Right lobe of liver (tissue), 6 donors: Measurements from ENCODE around the gene CREB3. TPM values are rescaled to one million over a fixed set of nuclear protein-coding genes. Genes with fewer than 3 reads are reported as not detected.
A peak's percentile ranks its signal among the peaks of the same experiment; 100 is the strongest.

ENCODE experiments used
- ATAC-seq, 4 donors: fragments of 200-7000 bp; cut with Tn5 transposase; one replicate each; pipeline ENCODE4 v1.9.1; 2020; ENCODE audit warnings: mild to moderate bottlenecking in 4 of 4, moderate library complexity in 4 of 4
- DNase-seq, 3 donors: peaks; one replicate each; pipeline ENCODE4 v3.0.0-alpha.2; 2020
- H3K27ac ChIP-seq, 3 donors: fragments of 200-600 bp; one replicate each; pipeline ENCODE4 v1.8.0; 2022
- H3K27me3 ChIP-seq, 2 donors: fragments of 200-600 bp; one replicate each; pipeline ENCODE4 v1.8.0; 2022
- H3K36me3 ChIP-seq, 4 donors: fragments of 200-600 bp; sonication (generic) in 1 of 4; one replicate each; pipeline versions ENCODE4 v1.5.1 to v1.8.0; 2017 to 2022; ENCODE audit warnings: control low read depth in 1 of 4
- H3K4me1 ChIP-seq, 4 donors: fragments of 200-600 bp; sonication (generic) in 1 of 4; one replicate each; pipeline versions ENCODE4 v1.5.1 to v1.8.0; 2017 to 2022; ENCODE audit warnings: control low read depth in 1 of 4
- H3K4me3 ChIP-seq, 3 donors: fragments of 200-600 bp; one replicate each; pipeline ENCODE4 v1.8.0; 2022
- H3K9me3 ChIP-seq, 4 donors: fragments of 200-600 bp; sonication (generic) in 1 of 4; one replicate each; pipeline versions ENCODE4 v1.5.1 to v1.8.0; 2017 to 2022; ENCODE audit warnings: control low read depth in 1 of 4
- POLR2A ChIP-seq: fragments of 450-650 bp; IDR thresholded peaks from one replicate; pipeline ENCODE4 v1.6.1; 2017; ENCODE audit warnings: antibody characterized with exemption, mild to moderate bottlenecking
- WGBS: methylation state at CpG from one replicate; pipeline ENCODE4 v1.1.6; 2018; ENCODE audit warnings: low coverage, low lambda C conversion rate; ENCODE audit not compliant: insufficient coverage; ENCODE audit errors: missing lambda C conversion rate; 5-methylcytosine and 5-hydroxymethylcytosine counted together
- intact Hi-C, 2 donors: fragments of 100-400 bp; cut with DNase I; formaldehyde crosslinking; loops; one replicate each; pipeline versions ENCODE4 v1.11.2 to v1.14.1; 2022
- total RNA-seq, 6 experiments: library from RNA; depleted of rRNA in 2 of 6; stranded (reverse); fragments of >200 nt in 2 of 6; fragmentation: NEBNext Ultra II Directional in 3 of 6; extraction: Animal tissue kit (Norgen Biotek cat#: 25700) in 3 of 6; gene quantifications; one replicate each; pipeline versions ENCODE4 v1.1.0 to v1.2.4, GENCODE V29; 2016 to 2023
- TF ChIP-seq, protein P1 (sequence below), 4 donors: fragments of 200-600 bp in 3 of 4; fragments of 450-650 bp in 1 of 4; IDR thresholded peaks; one replicate each; pipeline versions ENCODE4 v1.5.1 to v1.8.0; 2016 to 2022; ENCODE audit warnings: antibody characterized with exemption in 4 of 4, mild to moderate bottlenecking in 2 of 4
- donor health status: DM: no; HTN: yes; CAD: no.
- donor health status: DM: no; HTN: no; CAD: no.
- donor health status: DM: no; HTN: no; CAD: no.
- donor health status: DM: no; HTN: yes; CAD: no.
- donor health status: DM: no; HTN: yes; CAD: no.

The CREB3 gene
- total RNA-seq, 6 experiments from 2014 or later, result 12.1 to 35.2 (median 17.8) TPM

DNA sequence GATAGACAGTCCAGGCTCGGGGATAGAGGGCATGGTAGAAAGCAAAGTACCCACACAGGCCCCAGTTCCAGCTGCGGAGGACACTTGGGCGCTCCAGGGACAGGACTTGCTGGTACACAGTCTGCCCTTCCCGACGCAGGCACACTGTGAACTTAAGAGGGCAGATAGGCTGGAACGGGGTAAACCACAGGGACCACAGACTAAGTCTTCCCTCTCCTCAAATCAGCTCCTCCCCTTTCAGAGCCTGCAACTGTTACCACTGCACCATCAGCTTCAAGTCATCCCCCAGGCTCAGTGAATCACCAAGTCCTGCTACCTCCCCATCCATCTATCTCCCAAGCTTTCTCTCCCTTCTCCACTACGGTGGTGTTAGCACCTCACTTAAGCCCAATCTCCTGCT is 9.3 kb downstream of the CREB3 start:
- Histone ChIP-seq H3K9me3 (no peaks in the 10 kb centered on the region), H3K27ac (no peak overlapping the region), H3K27me3 (no peaks in the 10 kb centered on the region), H3K36me3 (peaks cover 8 to 75% (median 39%) of the 10 kb centered on the region in 4 donors), H3K4me3 (no peak overlapping the region), H3K4me1 (peaks cover 0 to 17% (median 5%) of the 10 kb centered on the region in 4 donors)
- ATAC-seq (no peak), DNase-seq (peak in 1 of 3 donors; percentile 44)
- WGBS, result 30% methylated on average over 4 of the region's 7 CpGs
- TF ChIP-seq POLR2A, result no peak
- TF ChIP-seq, protein P1, sequence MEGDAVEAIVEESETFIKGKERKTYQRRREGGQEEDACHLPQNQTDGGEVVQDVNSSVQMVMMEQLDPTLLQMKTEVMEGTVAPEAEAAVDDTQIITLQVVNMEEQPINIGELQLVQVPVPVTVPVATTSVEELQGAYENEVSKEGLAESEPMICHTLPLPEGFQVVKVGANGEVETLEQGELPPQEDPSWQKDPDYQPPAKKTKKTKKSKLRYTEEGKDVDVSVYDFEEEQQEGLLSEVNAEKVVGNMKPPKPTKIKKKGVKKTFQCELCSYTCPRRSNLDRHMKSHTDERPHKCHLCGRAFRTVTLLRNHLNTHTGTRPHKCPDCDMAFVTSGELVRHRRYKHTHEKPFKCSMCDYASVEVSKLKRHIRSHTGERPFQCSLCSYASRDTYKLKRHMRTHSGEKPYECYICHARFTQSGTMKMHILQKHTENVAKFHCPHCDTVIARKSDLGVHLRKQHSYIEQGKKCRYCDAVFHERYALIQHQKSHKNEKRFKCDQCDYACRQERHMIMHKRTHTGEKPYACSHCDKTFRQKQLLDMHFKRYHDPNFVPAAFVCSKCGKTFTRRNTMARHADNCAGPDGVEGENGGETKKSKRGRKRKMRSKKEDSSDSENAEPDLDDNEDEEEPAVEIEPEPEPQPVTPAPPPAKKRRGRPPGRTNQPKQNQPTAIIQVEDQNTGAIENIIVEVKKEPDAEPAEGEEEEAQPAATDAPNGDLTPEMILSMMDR (IDR thresholded peaks at IDR 0.05), result no peak
- intact Hi-C loops, result no loop called here

DNA sequence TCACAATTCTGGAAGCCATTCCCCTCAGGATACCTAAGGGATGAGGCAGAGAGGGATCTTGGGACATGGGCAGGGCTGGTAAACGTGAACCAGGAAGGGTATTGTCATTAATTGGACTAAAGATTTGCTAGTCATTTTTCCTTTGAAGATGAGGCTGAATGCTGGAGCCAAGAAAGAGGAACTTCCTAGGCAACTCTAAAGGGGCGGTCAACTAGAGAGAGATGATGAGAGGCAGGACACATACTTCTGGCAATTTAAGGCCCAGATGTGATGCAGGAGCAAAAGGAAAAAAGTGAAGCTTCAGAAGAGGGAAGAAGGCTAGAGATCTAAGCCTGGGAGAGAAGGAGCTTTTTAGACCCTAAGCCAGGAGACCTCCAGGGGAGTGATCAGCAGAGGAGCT is 11.0 kb downstream of the CREB3 start:
- H3K4me3 ChIP-seq, result no peak overlapping the region
- DNase-seq (peak in 1 of 3 donors; percentile 10), ATAC-seq (no peak)
- H3K27ac ChIP-seq, result no peak overlapping the region
- intact Hi-C loops, result no loop called here
- TF ChIP-seq POLR2A, result no peak
- TF ChIP-seq, protein P1 (IDR thresholded peaks at IDR 0.05), result no peak
- peaks cover 0 to 27% (median 10%) of the 10 kb centered on the region in 4 donors for H3K4me1 ChIP-seq
- WGBS, result 62% methylated on average over 2 of the region's 2 CpGs
- H3K27me3 ChIP-seq, result no peaks in the 10 kb centered on the region
- no peaks in the 10 kb centered on the region for H3K9me3 ChIP-seq
- H3K36me3 ChIP-seq, result peaks cover 8 to 58% (median 32%) of the 10 kb centered on the region in 4 donors

DNA sequence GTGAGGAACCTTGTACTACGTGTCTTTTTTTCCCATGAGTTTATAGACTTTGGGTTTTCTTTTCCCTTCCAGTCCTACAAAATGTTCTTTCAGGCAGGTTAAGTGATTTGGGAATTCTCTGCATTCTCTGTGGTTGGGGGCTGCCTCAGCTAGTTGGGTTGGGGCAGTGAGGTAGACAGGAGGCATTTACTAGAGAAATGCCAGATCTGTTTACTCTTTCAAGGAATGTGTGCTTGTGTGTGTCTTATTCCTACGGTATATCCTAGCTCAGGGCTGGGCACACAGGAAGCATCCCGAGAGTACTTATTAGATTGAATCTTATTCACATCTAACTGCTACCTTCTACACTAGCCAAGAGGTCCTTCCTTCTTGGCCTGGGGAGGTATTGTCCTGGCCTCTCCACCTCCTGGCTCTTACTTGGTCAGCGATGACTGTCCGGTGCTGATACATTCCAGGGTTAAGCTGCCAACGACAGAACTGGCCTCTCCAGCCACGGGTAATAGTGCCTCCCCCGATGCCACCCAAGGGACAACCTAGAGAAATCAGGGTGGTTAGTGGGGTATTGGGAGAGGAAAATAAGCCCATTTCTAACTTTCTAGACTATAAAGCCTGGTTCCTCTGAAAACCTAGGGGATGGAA is 11.5 kb downstream of the CREB3 start:
- H3K36me3 ChIP-seq, result peaks cover 8 to 53% (median 28%) of the 10 kb centered on the region in 4 donors
- WGBS, result 79% methylated on average over 6 of the region's 8 CpGs
- H3K9me3 ChIP-seq, result no peaks in the 10 kb centered on the region
- ATAC-seq (no peak), DNase-seq (peak in 1 of 3 donors; percentile 30)
- no peak overlapping the region for H3K4me3 ChIP-seq
- H3K27ac ChIP-seq, result no peak overlapping the region
- no peak for TF ChIP-seq POLR2A
- TF ChIP-seq, protein P1 (IDR thresholded peaks at IDR 0.05), result no peak
- H3K27me3 ChIP-seq, result no peaks in the 10 kb centered on the region
- peaks cover 0 to 27% (median 10%) of the 10 kb centered on the region in 4 donors for H3K4me1 ChIP-seq
- intact Hi-C loops, result no loop called here

DNA sequence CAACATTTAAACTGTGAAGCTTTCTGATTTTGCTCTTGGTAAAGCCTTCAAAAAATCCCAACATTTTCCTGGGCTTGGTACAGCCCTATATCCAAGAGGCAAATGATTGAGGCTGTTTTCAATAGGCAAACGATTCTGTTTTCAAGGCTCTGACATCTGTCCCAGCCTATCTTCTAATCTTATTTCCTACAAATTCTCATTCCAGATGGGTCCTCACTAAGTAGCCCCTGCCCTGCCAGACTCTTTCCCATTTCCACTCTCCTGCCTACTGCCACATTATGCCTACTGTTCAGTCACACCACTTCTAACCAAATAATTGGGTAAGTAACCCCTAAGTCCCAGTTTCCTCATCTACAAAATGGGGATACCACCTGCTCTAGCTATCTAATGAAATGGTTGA is 13.1 kb downstream of the CREB3 start:
- no peak overlapping the region for H3K4me3 ChIP-seq
- H3K4me1 ChIP-seq, result peaks cover 0 to 33% (median 15%) of the 10 kb centered on the region in 4 donors
- no peaks in the 10 kb centered on the region for H3K9me3 ChIP-seq
- TF ChIP-seq, protein P1 (IDR thresholded peaks at IDR 0.05), result no peak
- TF ChIP-seq POLR2A, result no peak
- intact Hi-C loops, result no loop called here
- ATAC-seq, result no peak
- H3K27ac ChIP-seq, result no peak overlapping the region
- peak in 1 of 3 donors; percentile 21 for DNase-seq
- WGBS, result 33% methylated on average over 1 of the region's 1 CpG
- H3K27me3 ChIP-seq, result no peaks in the 10 kb centered on the region
- peaks cover 7 to 40% (median 17%) of the 10 kb centered on the region in 4 donors for H3K36me3 ChIP-seq
